ENCODE measurements around the gene HNMT.

- TF ChIP-seq ZNF8 (CRISPR knock-in tag; IDR thresholded peaks at IDR 0.05) (no peak), ESRRG (CRISPR knock-in tag; IDR thresholded peaks at IDR 0.05) (no peak), SNAI2 (CRISPR knock-in tag; IDR thresholded peaks at IDR 0.05) (no peak), ARNTL (CRISPR knock-in tag; IDR thresholded peaks at IDR 0.05; ENCODE audit: borderline replicate concordance, low read depth) (no peak), ZNF70 (CRISPR knock-in tag; IDR thresholded peaks at IDR 0.05) (no peak), ZFP30 (CRISPR knock-in tag; IDR thresholded peaks at IDR 0.05) (no peak), ZNF565 (CRISPR knock-in tag; conservative IDR thresholded peaks at IDR 0.05; ENCODE audit: low read depth) (no peak), POU6F1 (CRISPR knock-in tag; IDR thresholded peaks at IDR 0.05; ENCODE audit: borderline replicate concordance, low read depth) (no peak), RARB (CRISPR knock-in tag; IDR thresholded peaks at IDR 0.05) (no peak)
- TF ChIP-seq, protein P1, sequence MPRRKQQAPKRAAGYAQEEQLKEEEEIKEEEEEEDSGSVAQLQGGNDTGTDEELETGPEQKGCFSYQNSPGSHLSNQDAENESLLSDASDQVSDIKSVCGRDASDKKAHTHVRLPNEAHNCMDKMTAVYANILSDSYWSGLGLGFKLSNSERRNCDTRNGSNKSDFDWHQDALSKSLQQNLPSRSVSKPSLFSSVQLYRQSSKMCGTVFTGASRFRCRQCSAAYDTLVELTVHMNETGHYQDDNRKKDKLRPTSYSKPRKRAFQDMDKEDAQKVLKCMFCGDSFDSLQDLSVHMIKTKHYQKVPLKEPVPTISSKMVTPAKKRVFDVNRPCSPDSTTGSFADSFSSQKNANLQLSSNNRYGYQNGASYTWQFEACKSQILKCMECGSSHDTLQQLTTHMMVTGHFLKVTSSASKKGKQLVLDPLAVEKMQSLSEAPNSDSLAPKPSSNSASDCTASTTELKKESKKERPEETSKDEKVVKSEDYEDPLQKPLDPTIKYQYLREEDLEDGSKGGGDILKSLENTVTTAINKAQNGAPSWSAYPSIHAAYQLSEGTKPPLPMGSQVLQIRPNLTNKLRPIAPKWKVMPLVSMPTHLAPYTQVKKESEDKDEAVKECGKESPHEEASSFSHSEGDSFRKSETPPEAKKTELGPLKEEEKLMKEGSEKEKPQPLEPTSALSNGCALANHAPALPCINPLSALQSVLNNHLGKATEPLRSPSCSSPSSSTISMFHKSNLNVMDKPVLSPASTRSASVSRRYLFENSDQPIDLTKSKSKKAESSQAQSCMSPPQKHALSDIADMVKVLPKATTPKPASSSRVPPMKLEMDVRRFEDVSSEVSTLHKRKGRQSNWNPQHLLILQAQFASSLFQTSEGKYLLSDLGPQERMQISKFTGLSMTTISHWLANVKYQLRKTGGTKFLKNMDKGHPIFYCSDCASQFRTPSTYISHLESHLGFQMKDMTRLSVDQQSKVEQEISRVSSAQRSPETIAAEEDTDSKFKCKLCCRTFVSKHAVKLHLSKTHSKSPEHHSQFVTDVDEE (CRISPR knock-in tag; IDR thresholded peaks at IDR 0.05), result no peak
- TF ChIP-seq, protein P2, sequence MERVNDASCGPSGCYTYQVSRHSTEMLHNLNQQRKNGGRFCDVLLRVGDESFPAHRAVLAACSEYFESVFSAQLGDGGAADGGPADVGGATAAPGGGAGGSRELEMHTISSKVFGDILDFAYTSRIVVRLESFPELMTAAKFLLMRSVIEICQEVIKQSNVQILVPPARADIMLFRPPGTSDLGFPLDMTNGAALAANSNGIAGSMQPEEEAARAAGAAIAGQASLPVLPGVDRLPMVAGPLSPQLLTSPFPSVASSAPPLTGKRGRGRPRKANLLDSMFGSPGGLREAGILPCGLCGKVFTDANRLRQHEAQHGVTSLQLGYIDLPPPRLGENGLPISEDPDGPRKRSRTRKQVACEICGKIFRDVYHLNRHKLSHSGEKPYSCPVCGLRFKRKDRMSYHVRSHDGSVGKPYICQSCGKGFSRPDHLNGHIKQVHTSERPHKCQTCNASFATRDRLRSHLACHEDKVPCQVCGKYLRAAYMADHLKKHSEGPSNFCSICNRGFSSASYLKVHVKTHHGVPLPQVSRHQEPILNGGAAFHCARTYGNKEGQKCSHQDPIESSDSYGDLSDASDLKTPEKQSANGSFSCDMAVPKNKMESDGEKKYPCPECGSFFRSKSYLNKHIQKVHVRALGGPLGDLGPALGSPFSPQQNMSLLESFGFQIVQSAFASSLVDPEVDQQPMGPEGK (CRISPR knock-in tag; IDR thresholded peaks at IDR 0.05; ENCODE audit: borderline replicate concordance), result no peak
Measured at GRCh38 chr2:137944714-137945113, 19.6 kb upstream of the HNMT start.

Measured in SK-N-SH treated with all-trans-retinoic acid at 6 μM for 48 hours (cell line).